Measurements from ENCODE around the gene TPTE2. TPM values are rescaled to one million over a fixed set of nuclear protein-coding genes. Genes with fewer than 3 reads are reported as not detected.

TPTE2 gene
- total RNA-seq, 1 experiment from 2014 or later: not detected

- BruUV-seq (replicated peaks): no TSS peak
- CTCF ChIA-PET: no interaction called here
- H3K4me3 Mint-ChIP-seq (ENCODE audit: low read depth, unreplicated experiment): no peak overlapping the region
Observed at GRCh38 chr13:19590423-19590822, 29.1 kb upstream of the TPTE2 start.

GRCh38 chr13:19589312-19589711 is 28.0 kb upstream of the TPTE2 start:
- Mint-ChIP-seq H3K4me1 (ENCODE audit: low read depth, unreplicated experiment) (no peaks in the 10 kb centered on the region), H3K9me3 (ENCODE audit: low read depth, unreplicated experiment) (no peaks in the 10 kb centered on the region), H3K4me3 (ENCODE audit: low read depth, unreplicated experiment) (no peak overlapping the region), H3K27me3 (ENCODE audit: unreplicated experiment) (peaks cover 13% of the 10 kb centered on the region), H3K36me3 (ENCODE audit: insufficient read depth, unreplicated experiment) (no peaks in the 10 kb centered on the region), H3K27ac (ENCODE audit: unreplicated experiment) (no peak overlapping the region)
- TF ChIP-seq CTCF (IDR thresholded peaks at IDR 0.05; ENCODE audit: unreplicated experiment): no peak
- no TSS peak for BruUV-seq (replicated peaks)
- CTCF ChIA-PET: no interaction called here
- intact Hi-C loops (cut with micrococcal nuclease; ENCODE audit: unreplicated experiment): no loop called here
- no peak for DNase-seq

More at GRCh38 chr13:19590423-19590822, 29.1 kb upstream of the TPTE2 start:
- DNase-seq: no peak
- H3K4me1 Mint-ChIP-seq (ENCODE audit: low read depth, unreplicated experiment): no peaks in the 10 kb centered on the region
- peaks cover 13% of the 10 kb centered on the region for H3K27me3 Mint-ChIP-seq (ENCODE audit: unreplicated experiment)
- H3K9me3 Mint-ChIP-seq (ENCODE audit: low read depth, unreplicated experiment): no peaks in the 10 kb centered on the region
- intact Hi-C loops (cut with micrococcal nuclease; ENCODE audit: unreplicated experiment): no loop called here
- H3K27ac Mint-ChIP-seq (ENCODE audit: unreplicated experiment): no peak overlapping the region
- no peak for TF ChIP-seq CTCF (IDR thresholded peaks at IDR 0.05; ENCODE audit: unreplicated experiment)
- H3K36me3 Mint-ChIP-seq (ENCODE audit: insufficient read depth, unreplicated experiment): no peaks in the 10 kb centered on the region

GRCh38 chr13:19587635-19588300 is 26.4 kb upstream of the TPTE2 start:
- Mint-ChIP-seq H3K4me1 (ENCODE audit: low read depth, unreplicated experiment) (no peaks in the 10 kb centered on the region), H3K27ac (ENCODE audit: unreplicated experiment) (no peak overlapping the region), H3K4me3 (ENCODE audit: low read depth, unreplicated experiment) (no peak overlapping the region), H3K9me3 (ENCODE audit: low read depth, unreplicated experiment) (no peaks in the 10 kb centered on the region), H3K27me3 (ENCODE audit: unreplicated experiment) (peaks cover 13% of the 10 kb centered on the region), H3K36me3 (ENCODE audit: insufficient read depth, unreplicated experiment) (no peaks in the 10 kb centered on the region)
- peak; percentile 44 for DNase-seq
- TF ChIP-seq CTCF (IDR thresholded peaks at IDR 0.05; ENCODE audit: unreplicated experiment): peak; percentile 60
- CTCF ChIA-PET: interaction anchor here (1.0 to 1.2 kb wide), 2 partner anchors 12 to 31 kb away, joined by 3 to 5 read pairs; no protein-coding TSS in a partner anchor
- intact Hi-C loops (cut with micrococcal nuclease; ENCODE audit: unreplicated experiment): loop anchor here (2.0 kb wide), 1 partner anchor 301 kb away; no protein-coding TSS in a partner anchor
- no TSS peak for BruUV-seq (replicated peaks)

- Mint-ChIP-seq H3K36me3 (ENCODE audit: insufficient read depth, unreplicated experiment) (no peaks in the 10 kb centered on the region), H3K4me1 (ENCODE audit: low read depth, unreplicated experiment) (no peaks in the 10 kb centered on the region), H3K27me3 (ENCODE audit: unreplicated experiment) (peaks cover 13% of the 10 kb centered on the region), H3K9me3 (ENCODE audit: low read depth, unreplicated experiment) (no peaks in the 10 kb centered on the region), H3K4me3 (ENCODE audit: low read depth, unreplicated experiment) (no peak overlapping the region), H3K27ac (ENCODE audit: unreplicated experiment) (no peak overlapping the region)
- intact Hi-C loops (cut with micrococcal nuclease; ENCODE audit: unreplicated experiment): loop anchor here (2.0 kb wide), 1 partner anchor 302 kb away; no protein-coding TSS in a partner anchor
- DNase-seq: no peak
- no TSS peak for BruUV-seq (replicated peaks)
- CTCF ChIA-PET: interaction anchor here (1.0 to 1.2 kb wide), 2 partner anchors 12 to 32 kb away, joined by 3 to 5 read pairs; no protein-coding TSS in a partner anchor
- TF ChIP-seq CTCF (IDR thresholded peaks at IDR 0.05; ENCODE audit: unreplicated experiment): no peak
Observed at GRCh38 chr13:19586904-19587634, 25.7 kb upstream of the TPTE2 start.
